ENCODE results near the gene UBASH3B.
A peak's percentile ranks its signal among the peaks of the same experiment; 100 is the strongest.

UBASH3B gene

DNA sequence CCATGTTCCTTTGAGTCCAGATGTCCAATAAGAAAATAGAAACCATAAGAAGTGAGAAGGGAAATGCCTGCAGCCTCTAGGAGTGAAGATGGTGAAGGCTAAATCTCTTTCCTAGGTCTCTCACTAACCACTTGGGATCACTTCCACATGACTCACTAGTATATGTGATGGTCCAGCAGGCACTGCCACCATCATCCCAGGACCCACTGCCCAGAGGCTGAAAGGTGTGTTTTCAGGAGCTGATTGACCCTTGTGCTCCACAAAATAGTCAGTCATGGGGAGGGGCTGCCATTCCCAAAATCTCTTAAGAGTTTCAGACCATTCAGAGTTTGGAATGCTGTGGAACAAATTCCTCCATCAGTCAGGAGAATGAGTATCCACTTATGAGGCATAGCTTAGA, 22.9 kb downstream of the UBASH3B start:
- DNase-seq (ENCODE audit: low read depth): no peak

- DNase-seq (ENCODE audit: low read depth): no peak
These were observed 23.9 kb downstream of the UBASH3B start for GRCh38 chr11:122679466-122679865.

DNA sequence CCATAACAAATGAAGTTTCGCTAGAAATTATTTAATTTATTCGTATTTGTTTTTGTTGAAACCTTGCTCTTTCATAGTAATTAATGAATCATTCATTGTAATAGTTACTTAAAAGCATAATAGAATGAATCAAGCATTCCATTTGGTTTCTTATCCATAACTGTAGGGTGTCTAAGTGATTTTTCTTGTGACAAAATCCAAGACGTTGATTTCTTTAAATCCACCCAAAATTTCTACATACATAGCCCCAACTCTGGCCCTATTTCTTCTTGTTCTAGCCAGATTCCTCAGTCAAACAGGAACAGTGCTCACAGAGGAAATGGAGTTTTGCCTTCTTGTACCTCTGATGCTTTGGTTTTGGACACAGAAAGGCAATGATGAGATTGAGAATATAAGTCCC, 25.5 kb downstream of the UBASH3B start:
- no peak for DNase-seq (ENCODE audit: low read depth)

DNA sequence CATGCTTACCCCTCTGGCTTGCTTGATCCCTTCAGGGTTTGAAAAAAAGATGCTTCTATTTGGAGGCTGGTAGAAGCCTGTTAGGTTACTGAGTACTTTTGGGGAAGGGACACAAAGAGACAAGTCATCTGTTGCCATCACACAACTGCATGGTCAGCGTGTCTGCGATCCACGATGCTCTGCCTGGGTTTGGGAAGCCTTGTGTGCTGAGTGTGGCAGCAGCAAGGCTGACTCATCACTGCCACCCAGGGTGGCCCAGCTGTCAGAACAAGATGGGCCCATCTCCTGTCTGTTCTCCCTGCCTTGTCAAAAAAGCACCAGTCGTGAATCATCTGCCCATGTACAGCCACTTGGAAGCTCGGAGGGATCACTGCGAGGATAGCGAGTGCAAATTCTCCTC, 26.2 kb downstream of the UBASH3B start:
- no peak for DNase-seq (ENCODE audit: low read depth)

- DNase-seq (ENCODE audit: low read depth): no peak
These were observed 26.9 kb downstream of the UBASH3B start for GRCh38 chr11:122682464-122682863.

DNA sequence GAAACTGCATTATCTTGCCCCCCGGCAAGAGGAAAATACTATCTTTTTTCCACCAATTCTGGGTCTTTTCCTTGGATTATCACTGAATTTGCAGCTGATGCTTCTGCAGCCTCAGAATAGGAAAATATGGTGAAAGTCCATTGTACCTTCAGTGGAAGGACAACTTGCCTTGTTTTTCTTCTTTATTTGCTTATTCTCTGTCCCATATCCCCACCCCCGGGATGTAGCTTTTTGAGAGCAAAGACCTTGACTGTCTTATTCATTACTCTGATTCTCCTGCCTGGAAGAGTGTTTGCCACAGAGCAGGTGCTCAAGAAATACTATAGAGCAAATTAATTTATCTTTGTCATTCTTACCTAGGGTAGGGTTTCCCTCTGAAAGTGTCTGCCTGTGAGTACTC, 29.5 kb downstream of the UBASH3B start:
- DNase-seq (ENCODE audit: low read depth): no peak

- DNase-seq (ENCODE audit: low read depth): no peak
These were observed 30.6 kb downstream of the UBASH3B start for GRCh38 chr11:122686111-122686510.

DNA sequence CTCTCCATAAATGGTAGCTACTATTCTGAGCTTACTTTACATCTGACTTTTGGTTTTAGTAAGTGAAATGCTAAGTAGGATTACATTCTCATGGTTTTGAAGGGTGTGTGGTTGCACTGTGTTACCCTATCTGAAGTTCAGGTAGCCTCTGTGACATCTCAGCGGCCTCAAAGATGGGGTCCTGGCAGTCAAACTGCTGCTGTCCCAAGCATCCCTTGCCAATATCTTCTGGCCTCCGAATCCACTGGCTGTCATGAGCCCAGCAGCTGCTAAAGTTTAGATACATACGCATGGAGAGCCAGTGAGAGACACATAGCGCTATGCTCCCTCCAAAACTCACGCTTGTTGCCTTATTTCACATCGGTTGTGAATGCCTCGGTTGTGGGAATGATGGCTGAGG, 34.9 kb downstream of the UBASH3B start:
- no peak for DNase-seq (ENCODE audit: low read depth)

- no peak for DNase-seq (ENCODE audit: low read depth)
These were observed 35.5 kb downstream of the UBASH3B start for GRCh38 chr11:122690801-122691548.

GRCh38 chr11:122691549-122692150, 36.1 kb downstream of the UBASH3B start:
- no peak for DNase-seq (ENCODE audit: low read depth)

DNA sequence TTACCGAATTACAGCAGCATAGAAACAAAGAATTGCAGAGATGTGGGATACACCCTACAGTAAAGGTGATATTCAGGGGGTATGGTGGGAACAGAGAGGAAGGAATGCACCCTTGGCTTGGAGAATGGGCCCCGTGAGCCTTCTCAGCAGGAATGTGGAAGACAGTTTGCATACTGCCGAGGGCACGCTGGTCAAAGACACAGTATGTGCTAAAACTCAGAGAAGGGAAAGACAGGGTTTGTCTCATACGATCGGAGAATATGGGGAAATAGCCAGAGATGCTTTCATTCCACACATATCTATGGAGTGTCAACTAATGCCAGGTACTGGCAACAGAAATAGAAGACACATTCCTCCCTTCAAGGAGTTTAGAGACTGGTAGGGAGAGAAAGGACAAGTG, 36.9 kb downstream of the UBASH3B start:
- no peak for DNase-seq (ENCODE audit: low read depth)

GRCh38 chr11:122695076-122695615, 39.6 kb downstream of the UBASH3B start:
- no peak for DNase-seq (ENCODE audit: low read depth)

- DNase-seq (ENCODE audit: low read depth): peak; percentile 54
These were observed 41.1 kb downstream of the UBASH3B start for GRCh38 chr11:122696662-122697061.

- DNase-seq (ENCODE audit: low read depth): no peak
These were observed 42.2 kb downstream of the UBASH3B start for GRCh38 chr11:122697636-122698167.

DNA sequence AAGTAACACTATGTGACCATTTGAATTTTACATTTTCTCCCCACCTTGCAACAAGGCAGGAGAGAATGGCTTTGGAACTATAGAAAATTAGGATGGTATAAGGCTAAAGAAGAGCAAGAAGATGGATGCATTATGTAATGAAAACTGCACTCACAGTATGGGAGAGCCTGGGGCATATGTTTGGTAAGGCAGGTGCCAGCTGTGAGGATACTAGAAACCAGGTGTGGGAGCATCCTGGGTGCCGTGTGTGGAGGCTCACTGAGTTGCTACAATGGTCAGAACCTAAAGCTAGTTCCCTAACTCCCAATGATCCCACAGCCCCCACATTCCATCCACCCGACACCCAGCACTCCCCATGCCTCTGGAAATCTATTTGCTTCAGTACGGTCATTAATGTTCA, 42.9 kb downstream of the UBASH3B start:
- no peak for DNase-seq (ENCODE audit: low read depth)

- DNase-seq (ENCODE audit: low read depth): no peak
These were observed 45.1 kb downstream of the UBASH3B start for GRCh38 chr11:122700666-122701065.

DNA sequence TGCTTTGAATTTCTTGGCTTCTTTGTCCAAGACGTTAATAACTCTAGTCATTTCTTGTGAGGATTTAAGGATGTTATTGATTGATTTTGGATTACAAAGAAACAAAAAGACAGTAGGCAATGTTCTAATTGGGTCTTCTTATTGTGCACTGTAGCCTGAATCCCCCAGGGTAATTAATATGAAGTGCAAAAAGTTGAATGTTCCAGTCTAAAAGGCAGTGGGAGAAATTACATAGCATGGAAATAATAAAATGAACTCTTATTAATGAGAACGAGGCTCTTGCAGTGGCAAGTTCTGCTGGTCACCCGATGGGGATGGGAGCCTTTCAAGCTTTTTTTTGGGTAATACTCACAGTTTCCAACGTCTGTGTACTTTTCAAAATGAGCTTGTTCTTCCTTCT, 45.6 kb downstream of the UBASH3B start:
- DNase-seq (ENCODE audit: low read depth): no peak

- DNase-seq (ENCODE audit: low read depth): no peak
These were observed 48.2 kb downstream of the UBASH3B start for GRCh38 chr11:122703541-122704272.

GRCh38 chr11:122705396-122705795, 49.9 kb downstream of the UBASH3B start:
- no peak for DNase-seq (ENCODE audit: low read depth)

DNA sequence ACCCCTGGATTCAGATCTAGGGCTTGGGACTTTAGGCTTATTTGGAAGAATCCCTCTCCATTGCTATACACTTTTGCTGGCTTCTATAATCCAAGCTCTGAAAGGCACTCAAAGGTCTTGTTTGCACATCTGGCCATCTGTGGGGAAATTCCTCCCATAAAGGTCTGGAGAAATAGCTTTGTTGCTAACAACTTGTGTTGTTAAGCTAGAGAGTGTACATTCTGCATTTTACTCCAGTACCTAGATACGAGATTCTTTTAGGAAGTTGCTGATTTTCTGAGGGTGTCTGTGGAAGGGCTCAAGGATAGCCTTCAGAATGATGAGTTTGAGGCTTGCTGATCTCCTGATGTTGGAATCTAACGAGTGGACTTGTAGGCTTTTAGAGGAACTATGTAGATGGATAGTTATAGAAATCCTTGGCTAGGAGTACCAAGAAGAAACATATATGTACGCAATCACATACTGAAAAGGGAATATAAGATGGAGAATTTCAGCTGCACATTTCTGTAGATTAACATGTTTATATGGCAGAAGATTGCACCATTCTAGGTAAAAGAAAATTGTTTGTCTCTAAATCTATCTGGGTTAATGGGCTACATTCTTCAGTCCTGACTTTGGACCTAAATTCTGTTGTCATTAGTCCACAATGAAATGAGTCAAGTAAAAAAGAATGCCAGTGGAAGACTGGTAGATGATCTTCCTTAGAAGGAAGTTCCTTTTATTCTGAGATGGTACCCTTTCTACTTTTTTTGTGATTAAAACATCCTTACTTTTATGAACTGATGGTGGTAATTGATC, 51.0 kb downstream of the UBASH3B start:
- DNase-seq (ENCODE audit: low read depth): no peak

DNA sequence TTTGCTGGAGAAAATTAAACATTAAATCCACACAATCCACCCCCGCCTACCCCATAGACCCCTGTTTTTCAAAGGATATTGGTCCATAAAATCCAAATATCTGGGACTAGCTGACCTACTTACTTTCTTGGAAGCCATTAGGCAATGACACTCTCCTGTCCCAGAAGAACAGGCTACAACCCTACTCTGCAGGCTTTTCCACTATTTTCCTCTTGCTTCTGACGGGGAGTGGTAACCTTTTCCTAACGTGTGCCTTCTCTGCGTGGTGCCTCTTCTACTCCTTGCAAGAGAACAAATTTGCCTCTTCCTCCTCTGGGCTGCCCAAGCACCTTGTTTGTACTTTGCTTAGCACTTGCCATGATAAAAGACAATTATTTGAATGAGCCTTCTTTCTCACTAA, 51.6 kb downstream of the UBASH3B start:
- DNase-seq (ENCODE audit: low read depth): no peak

DNA sequence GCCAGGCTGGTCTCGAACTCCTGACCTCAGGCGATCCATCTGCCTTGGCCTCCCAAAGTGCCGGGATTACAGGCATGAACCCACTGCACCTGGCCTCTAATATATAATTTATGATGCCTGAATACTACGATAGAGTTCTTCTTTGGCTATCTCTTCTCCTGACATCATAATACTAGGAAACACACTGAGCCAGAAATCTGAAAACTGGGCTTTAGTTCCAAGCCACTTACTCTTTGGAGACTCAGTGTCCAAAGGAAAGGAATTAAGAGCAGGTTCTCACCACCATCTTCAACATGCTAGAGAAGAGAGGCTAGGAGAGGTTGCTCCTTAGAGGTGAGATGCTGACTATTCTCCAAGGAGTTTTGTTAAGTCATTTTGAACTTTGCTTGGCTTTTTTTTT, 52.4 kb downstream of the UBASH3B start:
- no peak for DNase-seq (ENCODE audit: low read depth)

Data from activated T-helper 1 cell treated with Interleukin-2 at 50 U/mL for 16 hours (primary cell).